Ammon's horn (tissue), 1 donor: ENCODE measurements around the gene CTRB2.

Experiments used
- DNase-seq: peaks from one replicate; pipeline ENCODE4 v3.0.0-alpha.2; 2016; ENCODE audit warnings: low spot score

CTRB2 gene

DNA sequence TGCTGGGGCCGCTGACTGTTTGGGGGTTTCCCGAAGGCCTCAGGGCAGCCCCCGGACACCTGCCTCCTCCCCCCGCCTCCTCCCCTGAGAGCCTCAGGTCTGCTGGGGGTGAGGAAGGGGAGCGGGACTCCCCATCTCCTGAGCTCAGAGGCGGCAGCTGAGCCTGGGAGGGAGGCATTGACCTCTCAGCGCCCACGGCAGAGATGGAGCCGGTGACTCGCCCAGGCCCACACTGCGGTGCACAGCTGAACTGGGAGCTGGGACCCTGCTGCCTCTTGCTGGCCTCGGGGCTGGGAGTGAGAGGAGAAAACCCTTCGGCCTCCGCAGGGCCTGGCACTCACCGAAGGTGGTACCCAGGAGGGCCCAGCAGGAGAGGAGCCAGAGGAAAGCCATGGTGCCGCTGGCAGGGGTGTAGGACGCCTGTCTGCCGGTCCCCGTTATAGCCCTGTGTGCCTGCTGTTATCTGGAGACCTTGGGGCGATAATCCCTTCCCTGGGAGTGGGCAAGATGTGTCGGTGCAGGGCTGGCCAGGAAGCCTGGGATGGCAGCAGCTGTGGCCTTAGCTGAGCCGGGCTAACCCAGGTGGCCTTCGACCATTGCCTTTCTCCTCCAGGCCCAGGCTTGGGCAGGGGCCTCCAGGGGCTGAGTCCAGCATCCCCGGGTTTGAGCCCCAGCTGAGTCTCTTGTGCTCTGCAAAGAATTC is at the start of gene CTRB2:
TSS of gene CTRB2 (minus strand) at position 413 of the 703 bp plus-strand sequence. CDS start at position 393, 20 bp downstream.
- no peak for DNase-seq

DNA sequence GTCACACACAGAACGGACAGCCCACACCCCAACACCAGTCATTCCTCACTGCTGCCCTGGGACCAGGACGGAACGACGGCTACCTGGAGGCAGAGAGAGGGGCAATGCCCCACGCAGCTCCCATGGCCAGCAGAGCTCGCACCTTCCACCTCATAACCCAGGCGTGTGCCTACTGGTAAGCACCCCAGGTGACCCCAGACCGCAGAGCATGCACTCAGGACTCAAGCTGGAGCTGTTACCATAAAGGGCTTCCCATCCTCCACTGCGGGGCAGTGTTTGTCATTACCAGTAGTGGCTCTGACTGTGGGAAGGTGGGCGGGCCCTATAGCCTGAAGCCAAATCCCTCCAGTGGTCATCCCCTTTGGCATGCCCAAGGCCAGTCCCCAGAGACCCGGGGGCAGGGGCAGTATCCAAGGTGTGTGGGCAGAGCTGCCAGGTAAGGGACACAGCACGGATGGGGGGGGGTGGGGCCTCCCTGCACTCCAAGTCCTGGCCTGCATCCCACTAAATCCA is 49.2 kb upstream of the CTRB2 start:
- no peak for DNase-seq

- no peak for DNase-seq
Measured at GRCh38 chr16:75254359-75254837, 47.4 kb upstream of the CTRB2 start.

DNA sequence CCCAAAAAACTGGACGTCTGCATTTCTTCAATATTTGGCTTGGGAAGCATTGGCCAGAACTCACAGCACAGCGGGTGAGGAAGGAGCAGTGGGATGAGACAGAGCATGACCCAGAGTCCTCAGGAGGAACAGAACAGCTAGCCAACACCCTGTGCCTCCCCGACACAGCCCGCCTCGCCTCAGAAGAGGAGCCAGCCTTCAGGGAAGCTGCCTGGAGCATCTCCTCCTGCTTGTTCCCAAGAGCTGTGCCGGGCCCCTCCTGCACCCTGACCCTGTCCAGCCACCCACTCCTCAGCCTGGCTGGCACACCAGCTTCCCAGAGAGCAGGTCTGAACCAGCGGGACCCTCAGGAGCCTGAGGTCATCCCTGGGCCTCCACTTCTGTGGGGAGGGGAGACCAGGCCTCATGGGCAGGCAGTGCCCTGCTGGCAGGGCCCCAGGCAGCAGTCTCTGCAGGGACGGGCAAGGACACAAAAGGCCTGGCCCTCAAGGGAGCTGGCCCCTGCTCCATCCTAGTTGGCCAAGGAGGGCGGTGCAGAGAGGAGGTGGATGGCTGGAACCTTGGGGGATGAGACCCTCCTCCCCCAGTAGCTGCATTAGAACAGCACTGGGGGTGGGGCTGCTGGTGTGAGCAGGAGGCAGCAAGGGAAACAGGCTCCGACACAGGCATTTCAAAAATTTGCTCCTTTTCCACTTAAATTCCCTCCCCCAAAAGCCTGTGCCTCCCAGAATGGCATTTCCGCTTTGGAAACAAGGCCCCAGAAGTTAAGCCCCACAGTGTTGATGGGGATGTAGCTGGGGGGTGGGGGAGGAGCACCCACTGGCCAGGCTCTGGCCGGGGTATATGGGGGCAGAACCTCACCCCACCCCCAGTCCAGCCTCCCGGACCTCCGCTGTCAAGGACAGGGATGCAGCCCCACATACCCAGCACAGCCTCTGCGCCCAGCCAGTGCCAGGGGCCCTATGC is 46.3 kb upstream of the CTRB2 start:
- no peak for DNase-seq

DNA sequence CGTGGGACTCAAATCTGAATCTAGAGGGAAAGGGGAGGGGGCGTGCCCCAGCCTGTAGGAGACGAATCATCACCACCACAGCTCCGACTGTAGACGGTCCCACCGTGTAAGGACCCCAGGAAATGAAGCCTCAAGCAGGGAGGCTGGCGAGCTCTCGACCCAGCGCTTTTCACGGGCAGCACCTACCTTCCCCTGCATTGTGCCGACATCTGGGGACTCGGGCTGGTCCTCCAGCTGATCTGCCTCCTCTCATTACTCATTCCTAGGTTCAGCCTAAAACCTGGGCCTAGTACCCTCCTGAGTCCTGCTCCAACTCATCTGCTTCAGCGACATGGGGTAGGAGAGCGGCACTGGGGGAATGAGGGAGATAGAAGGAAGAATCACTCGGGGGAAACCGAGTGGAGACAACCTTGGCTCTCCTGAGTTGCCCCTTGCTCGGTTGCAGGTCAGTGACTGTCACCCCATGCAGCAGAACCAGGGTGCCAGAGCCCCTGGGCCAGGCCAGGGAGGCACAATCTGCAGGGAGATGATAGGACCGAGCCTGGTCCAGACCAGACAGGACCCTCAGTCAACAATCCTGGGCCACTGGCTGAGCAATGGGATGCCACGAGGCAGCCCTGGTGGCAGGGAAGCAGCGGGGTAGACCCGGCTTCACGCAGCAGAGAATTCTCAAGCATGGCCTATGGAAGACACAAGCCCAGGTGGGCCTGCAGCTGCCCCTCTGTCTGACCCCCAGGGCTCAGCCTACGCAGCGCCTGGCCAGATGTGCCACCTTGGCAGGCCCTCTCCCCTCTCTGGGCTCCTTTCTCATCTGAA is 45.3 kb upstream of the CTRB2 start:
- no peak for DNase-seq

- DNase-seq, result peak; percentile 91
Measured at GRCh38 chr16:75251280-75252048, 44.5 kb upstream of the CTRB2 start, which contains the start of gene BCAR1. BCAR1 (minus strand) TSS chr16:75251624; CDS start chr16:75251482, 142 bp downstream.

GRCh38 chr16:75250809-75251279 is 43.9 kb upstream of the CTRB2 start:
- DNase-seq, result no peak

DNA sequence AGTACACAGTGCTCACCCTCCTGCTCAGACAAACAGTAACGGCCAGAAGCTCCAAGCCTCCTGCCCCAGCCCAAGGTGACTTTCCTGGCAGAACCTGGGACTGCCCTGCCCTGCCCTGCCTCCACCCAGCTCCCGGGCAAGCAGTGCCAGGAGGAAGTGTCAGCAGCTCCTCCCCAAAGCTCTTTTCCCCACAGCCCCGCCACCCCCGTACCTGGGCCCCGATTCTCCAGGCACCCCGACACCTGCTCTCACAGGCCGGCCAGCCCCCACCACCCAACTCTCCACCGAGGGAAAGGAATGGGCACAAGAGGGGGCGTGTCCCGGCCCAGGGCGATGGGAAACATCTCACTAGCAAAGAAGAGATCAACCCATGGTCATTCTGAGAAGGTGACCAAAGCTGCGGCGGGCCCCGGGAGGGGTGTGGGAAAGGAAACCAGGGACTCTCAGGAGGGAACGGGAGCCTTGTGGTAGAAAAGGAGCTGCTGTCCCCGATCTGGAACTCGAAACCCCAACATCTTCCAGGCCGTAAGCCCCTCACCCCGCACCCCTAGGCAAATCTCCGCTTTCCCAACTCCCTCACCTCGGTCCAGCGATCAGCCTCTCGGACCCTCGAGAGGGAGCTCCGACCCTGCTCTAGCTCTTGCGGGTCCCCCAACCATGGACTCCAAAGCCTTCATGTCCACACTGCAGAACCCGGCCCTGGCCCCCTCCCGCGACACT is 43.3 kb upstream of the CTRB2 start:
- no peak for DNase-seq

DNA sequence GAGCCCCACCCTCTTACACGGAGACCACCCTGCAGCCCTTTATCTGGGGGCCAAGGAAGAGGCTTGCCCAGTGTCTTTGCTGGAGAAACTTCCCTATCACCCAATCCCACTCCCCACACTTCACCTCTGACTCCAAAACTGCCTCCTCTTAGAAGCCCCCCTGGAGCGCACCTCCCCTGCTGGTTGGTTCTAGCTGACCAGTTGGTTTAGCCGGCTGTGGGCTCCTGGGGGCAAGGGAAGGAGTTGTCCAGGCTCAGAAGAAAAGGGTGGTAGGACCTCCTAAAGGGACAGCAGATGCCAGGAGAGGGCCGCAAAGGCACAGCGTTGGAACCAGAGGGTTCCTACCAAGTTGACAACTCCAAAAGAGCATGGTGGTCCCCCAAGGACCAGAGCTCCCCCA is 42.5 kb upstream of the CTRB2 start:
- no peak for DNase-seq

DNA sequence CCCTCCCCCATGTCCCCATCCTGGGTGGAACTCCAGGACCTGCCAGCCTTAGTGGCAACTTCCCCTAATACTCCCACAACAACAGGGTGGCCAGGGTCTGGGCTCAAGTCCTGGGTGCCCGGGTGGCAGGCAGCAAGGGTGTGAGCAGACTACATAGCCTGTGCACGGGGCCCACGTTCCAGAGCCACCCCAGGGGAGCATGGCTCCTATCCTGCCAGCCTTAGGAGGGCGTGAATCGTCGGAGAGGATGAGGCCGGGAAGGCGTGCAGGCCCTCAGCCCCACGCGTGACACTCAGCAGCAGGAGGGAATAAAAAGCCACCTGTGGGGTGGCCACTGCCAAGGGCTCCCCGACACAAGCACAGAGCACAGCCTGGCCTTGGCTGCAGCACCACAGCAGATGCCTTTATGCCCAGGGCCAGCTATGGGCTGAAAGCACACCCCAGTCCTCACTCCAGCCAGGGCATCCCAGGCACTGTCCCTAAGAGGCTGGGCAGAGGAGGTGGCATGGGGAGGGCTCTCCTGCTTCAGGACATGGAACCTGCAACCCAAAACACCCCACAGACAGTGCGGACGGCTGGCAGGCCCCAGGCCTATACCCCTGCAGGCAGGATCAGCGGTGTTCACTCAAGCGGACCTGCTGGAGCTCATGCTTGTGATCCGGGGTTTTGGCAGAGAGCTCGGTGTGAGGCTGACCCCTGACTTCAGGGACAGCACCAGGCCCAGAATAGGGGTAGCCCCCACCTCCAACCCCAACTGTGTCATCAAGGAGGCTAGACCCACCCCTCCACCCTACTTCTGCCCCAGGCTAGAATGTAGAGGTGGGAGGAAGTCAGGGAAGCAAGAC is 41.8 kb upstream of the CTRB2 start:
- no peak for DNase-seq

DNA sequence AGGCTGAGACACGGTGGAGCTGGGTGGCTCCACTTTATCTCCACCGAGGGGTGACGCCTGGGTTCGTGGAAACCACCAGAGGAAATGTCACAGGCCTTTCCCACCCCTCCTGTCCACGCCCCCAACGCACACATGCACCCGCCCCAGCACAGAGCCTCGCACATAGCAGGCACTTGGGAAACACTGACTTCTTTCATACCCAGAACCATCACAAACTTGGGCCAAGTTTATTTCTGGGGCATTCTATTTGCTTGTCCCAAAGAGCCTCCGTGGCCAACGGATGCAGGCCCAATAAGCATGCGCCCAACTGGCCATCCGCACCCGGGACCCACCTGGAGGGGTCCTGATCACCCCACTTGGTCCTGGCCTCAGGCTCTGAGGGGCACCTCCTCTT is 41.2 kb upstream of the CTRB2 start:
- peak; percentile 88 for DNase-seq

GRCh38 chr16:75247249-75247648 is 40.3 kb upstream of the CTRB2 start:
- DNase-seq, result peak; percentile 92

- no peak for DNase-seq
Measured at GRCh38 chr16:75246504-75247205, 39.7 kb upstream of the CTRB2 start.

- peak; percentile 98 for DNase-seq
Measured at GRCh38 chr16:75244844-75245758, 38.1 kb upstream of the CTRB2 start.

DNA sequence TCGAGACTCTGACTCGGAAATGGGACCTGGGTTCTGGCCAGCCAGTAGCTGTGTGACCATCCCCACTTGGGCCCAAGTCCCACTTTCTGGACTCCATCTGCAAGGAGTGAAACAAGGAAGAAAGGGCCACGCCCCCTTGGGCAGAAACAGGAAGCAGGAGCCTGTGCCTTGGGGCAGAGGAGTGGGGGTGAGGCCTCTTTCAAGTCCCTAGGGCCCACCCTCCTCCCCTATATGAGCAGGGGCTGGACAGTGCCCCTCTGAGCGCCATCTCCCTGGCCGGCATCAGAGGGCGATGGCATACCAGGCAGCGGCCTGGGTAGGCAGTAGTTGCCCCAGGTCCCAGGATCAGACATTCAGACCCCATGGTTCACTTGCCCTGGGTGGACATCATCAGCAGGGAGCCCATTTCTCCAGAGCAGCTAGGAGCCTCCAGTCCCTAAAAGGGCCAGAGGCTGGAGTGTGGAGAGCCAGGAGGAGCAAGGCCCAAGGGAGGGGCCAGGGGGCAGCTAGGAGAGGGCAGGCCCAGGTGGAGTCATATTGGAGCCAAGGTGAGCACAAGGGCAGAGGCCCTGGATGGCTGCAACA is 37.4 kb upstream of the CTRB2 start:
- no peak for DNase-seq

DNA sequence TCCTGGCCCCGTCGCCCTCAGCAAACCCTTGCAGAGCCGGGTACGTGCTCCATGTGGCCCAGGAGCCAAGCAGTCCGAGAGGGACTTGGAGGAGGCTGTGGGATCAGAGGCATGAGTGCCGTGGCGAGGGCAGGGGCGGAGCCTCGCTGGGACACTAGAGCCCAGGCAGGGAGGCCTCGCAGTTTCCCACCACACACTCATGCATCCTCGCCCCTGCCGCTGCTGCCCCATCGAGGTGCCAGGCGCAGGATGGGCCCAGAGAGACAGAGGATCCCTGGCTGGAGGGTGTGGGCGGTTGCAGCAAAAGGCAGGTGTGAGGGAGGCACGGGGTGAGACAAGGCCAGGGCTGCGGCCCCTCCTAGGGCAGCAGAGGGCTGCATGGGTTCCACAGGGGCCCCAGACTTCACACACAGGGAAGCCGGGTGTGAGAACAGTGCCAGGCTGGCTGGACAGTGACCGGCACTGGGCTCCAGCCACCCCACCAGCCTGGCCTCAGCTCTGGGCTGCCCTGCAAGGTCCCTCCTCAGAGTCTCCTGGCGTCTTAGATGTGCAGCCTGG is 36.8 kb upstream of the CTRB2 start:
- DNase-seq, result no peak
